WTC11 (cell line): ENCODE data around the gene IRF2BPL. TPM values are rescaled to one million over a fixed set of nuclear protein-coding genes. Genes with fewer than 3 reads are reported as not detected.

Experiments
- ATAC-seq: fragments of 200-7000 bp; cut with Tn5 transposase; 2 replicates; pipeline ENCODE4 v1.10.0; 2021; ENCODE audit warnings: mild to moderate bottlenecking, moderate library complexity
- CTCF ChIA-PET: fragments of 300-600 bp; sonication (Branson Sonifier 250); formaldehyde crosslinking; loops from one replicate; lab custom pipeline; 2021; ENCODE audit warnings: antibody characterized with exemption; lab: Charles Lee
- POLR2A ChIA-PET: fragments of 350-600 bp; sonication (Branson Sonifier 250); formaldehyde crosslinking; loops from one replicate; lab custom pipeline; 2021; ENCODE audit warnings: antibody characterized with exemption; lab: Charles Lee
- DNase-seq: peaks from one replicate; pipeline ENCODE4 v3.0.0; 2021; ENCODE audit warnings: low spot score
- H3K27ac Mint-ChIP-seq: 2 replicates; pipeline ENCODE4 v1.8.0; 2021; ENCODE audit warnings: mixed read lengths
- H3K27me3 Mint-ChIP-seq: 2 replicates; pipeline ENCODE4 v1.8.0; 2021; ENCODE audit warnings: low read depth, mild to moderate bottlenecking, moderate library complexity, mixed read lengths
- H3K36me3 Mint-ChIP-seq: 2 replicates; pipeline ENCODE4 v1.8.0; 2021; ENCODE audit warnings: mixed read lengths
- H3K4me1 Mint-ChIP-seq: 2 replicates; pipeline ENCODE4 v1.8.0; 2022; ENCODE audit warnings: mixed read lengths
- H3K4me3 Mint-ChIP-seq: 2 replicates; pipeline ENCODE4 v1.8.0; 2021; ENCODE audit warnings: mild to moderate bottlenecking, moderate library complexity, mixed read lengths
- H3K9me3 Mint-ChIP-seq: 2 replicates; pipeline ENCODE4 v1.8.0; 2021; ENCODE audit warnings: mixed read lengths
- AFF4 ChIP-seq: sonication (generic); formaldehyde crosslinking; IDR thresholded peaks from 2 replicates; pipeline ENCODE4 v1.8.1; 2023; ENCODE audit warnings: mild to moderate bottlenecking, missing genetic modification reagents, borderline replicate concordance
- AR ChIP-seq: fragments of 250-450 bp; sonication (Bioruptor Pico); IDR thresholded peaks from 2 replicates; pipeline ENCODE4 v1.9.0; 2021; ENCODE audit warnings: mild to moderate bottlenecking
- ATF1 ChIP-seq: sonication (generic); formaldehyde crosslinking; IDR thresholded peaks from 2 replicates; pipeline ENCODE4 v1.8.1; 2023; ENCODE audit warnings: mild to moderate bottlenecking, moderate library complexity, missing genetic modification reagents
- CBFB ChIP-seq: sonication (generic); formaldehyde crosslinking; IDR thresholded peaks from 2 replicates; pipeline ENCODE4 v1.8.1; 2022; ENCODE audit warnings: mild to moderate bottlenecking, low read depth, missing genetic modification reagents
- CDX4 ChIP-seq: fragments of 250-450 bp; sonication (Bioruptor Pico); IDR thresholded peaks from 2 replicates; pipeline ENCODE4 v1.9.0; 2021; ENCODE audit warnings: moderate library complexity, mild to moderate bottlenecking, inconsistent platforms, borderline replicate concordance
- ELF4 ChIP-seq: sonication (generic); formaldehyde crosslinking; IDR thresholded peaks from 2 replicates; pipeline ENCODE4 v1.8.1; 2022; ENCODE audit warnings: low read depth, mild to moderate bottlenecking, moderate library complexity, missing genetic modification reagents
- FOXK1 ChIP-seq: sonication (generic); formaldehyde crosslinking; IDR thresholded peaks from 2 replicates; pipeline ENCODE4 v1.8.0; 2022; ENCODE audit warnings: mild to moderate bottlenecking, moderate library complexity, missing genetic modification reagents
- KAT7 ChIP-seq: sonication (generic); formaldehyde crosslinking; IDR thresholded peaks from 2 replicates; pipeline ENCODE4 v1.8.1; 2023; ENCODE audit warnings: missing genetic modification reagents, mild to moderate bottlenecking, borderline replicate concordance
- MLX ChIP-seq: sonication (generic); formaldehyde crosslinking; IDR thresholded peaks from 2 replicates; pipeline ENCODE4 v1.8.1; 2023; ENCODE audit warnings: mild to moderate bottlenecking, missing genetic modification reagents, moderate library complexity
- NFE2L1 ChIP-seq: sonication (generic); formaldehyde crosslinking; IDR thresholded peaks from 2 replicates; pipeline ENCODE4 v1.8.1; 2023; ENCODE audit warnings: missing genetic modification reagents
- NR1H2 ChIP-seq: sonication (generic); formaldehyde crosslinking; IDR thresholded peaks from 2 replicates; pipeline ENCODE4 v1.9.0; 2021; ENCODE audit warnings: mild to moderate bottlenecking, moderate library complexity, missing genetic modification reagents
- PRRX2 ChIP-seq: fragments of 250-450 bp; sonication (Bioruptor Pico); IDR thresholded peaks from 2 replicates; pipeline ENCODE4 v1.8.0; 2021; ENCODE audit warnings: mild to moderate bottlenecking
- RORB ChIP-seq: fragments of 250-450 bp; sonication (Bioruptor Pico); IDR thresholded peaks from 2 replicates; pipeline ENCODE4 v1.9.0; 2021; ENCODE audit warnings: mild to moderate bottlenecking
- SOX15 ChIP-seq: fragments of 250-450 bp; sonication (Bioruptor Pico); IDR thresholded peaks from 2 replicates; pipeline ENCODE4 v1.9.0; 2021; ENCODE audit warnings: mild to moderate bottlenecking
- TP53 ChIP-seq: sonication (generic); formaldehyde crosslinking; IDR thresholded peaks from 2 replicates; pipeline ENCODE4 v1.8.1; 2023; ENCODE audit warnings: mild to moderate bottlenecking, missing genetic modification reagents
- ZBTB43 ChIP-seq: sonication (generic); formaldehyde crosslinking; IDR thresholded peaks from 2 replicates; pipeline ENCODE4 v1.8.1; 2023; ENCODE audit warnings: mild to moderate bottlenecking, missing genetic modification reagents
- ZNF281 ChIP-seq: sonication (generic); formaldehyde crosslinking; IDR thresholded peaks from 2 replicates; pipeline ENCODE4 v1.8.0; 2023; ENCODE audit warnings: mild to moderate bottlenecking, missing genetic modification reagents
- ZNF396 ChIP-seq: fragments of 250-450 bp; sonication (Bioruptor Pico); IDR thresholded peaks from 2 replicates; pipeline ENCODE4 v1.8.0; 2021; ENCODE audit warnings: mild to moderate bottlenecking, moderate library complexity, borderline replicate concordance
- ZNF532 ChIP-seq: fragments of 250-450 bp; sonication (Bioruptor Pico); IDR thresholded peaks from 2 replicates; pipeline ENCODE4 v1.9.0; 2021; ENCODE audit warnings: mild to moderate bottlenecking, borderline replicate concordance
- total RNA-seq: library from RNA; stranded (reverse); gene quantifications from 3 replicates; pipeline ENCODE4 v1.2.3, GENCODE V29; 2021

The IRF2BPL gene
- total RNA-seq, 1 experiment from 2014 or later, result 126 TPM

- TF ChIP-seq NR1H2, result no peak
- TF ChIP-seq FOXK1 (CRISPR knock-in tag), result no peak
- TF ChIP-seq PRRX2, result no peak
- no peak for TF ChIP-seq CBFB (CRISPR knock-in tag)
- TF ChIP-seq NFE2L1, result no peak
- no peak for TF ChIP-seq SOX15 (CRISPR knock-in tag)
- TF ChIP-seq MLX (CRISPR knock-in tag), result no peak
- peak; percentile 25; the same call in 1 of the 2 replicates for TF ChIP-seq AFF4 (CRISPR knock-in tag)
- no peak for TF ChIP-seq RORB
- TF ChIP-seq ZNF281, result 0 out of 2 replicates have a peak, but pooled peaks have one; percentile 67
- TF ChIP-seq AR (CRISPR knock-in tag), result no peak
- no peak for TF ChIP-seq CDX4 (CRISPR knock-in tag)
- no peak for TF ChIP-seq ELF4
- no peak for TF ChIP-seq ATF1 (CRISPR knock-in tag)
- TF ChIP-seq ZNF396 (CRISPR knock-in tag), result no peak
Measured at GRCh38 chr14:77026166-77026929, 2.2 kb downstream of the IRF2BPL start (continued).

- ChIA-PET CTCF (interaction anchor here (0.8 to 6.1 kb wide), 11 partner anchors 18 to 153 kb away, joined by 3 to 45 read pairs (median 10); no protein-coding TSS in a partner anchor), POLR2A (interaction anchor here (0.7 to 6.6 kb wide), 7 partner anchors 8 to 106 kb away, joined by 3 to 45 read pairs (median 24); no protein-coding TSS in a partner anchor)
- H3K4me1 Mint-ChIP-seq, result peaks cover 50% of the 10 kb centered on the region
- peak; percentile 25 for DNase-seq
- H3K4me3 Mint-ChIP-seq, result peak overlapping the region; percentile 71
- H3K27me3 Mint-ChIP-seq, result peaks cover 2% of the 10 kb centered on the region; the same call in 1 of the 2 replicates
- H3K36me3 Mint-ChIP-seq, result peaks cover 9% of the 10 kb centered on the region
- H3K27ac Mint-ChIP-seq, result peak overlapping the region; percentile 89
- no peaks in the 10 kb centered on the region for H3K9me3 Mint-ChIP-seq
- ATAC-seq, result no peak
- TF ChIP-seq TP53 (CRISPR knock-in tag) (peak; percentile 87), ZNF532 (no peak), ZBTB43 (CRISPR knock-in tag) (no peak), KAT7 (CRISPR knock-in tag) (peak; percentile 83; the same call in 1 of the 2 replicates)
Measured at GRCh38 chr14:77025744-77026165, 2.8 kb downstream of the IRF2BPL start.
